Measurements from ENCODE around the gene CHRM4.

Gene CHRM4

DNA sequence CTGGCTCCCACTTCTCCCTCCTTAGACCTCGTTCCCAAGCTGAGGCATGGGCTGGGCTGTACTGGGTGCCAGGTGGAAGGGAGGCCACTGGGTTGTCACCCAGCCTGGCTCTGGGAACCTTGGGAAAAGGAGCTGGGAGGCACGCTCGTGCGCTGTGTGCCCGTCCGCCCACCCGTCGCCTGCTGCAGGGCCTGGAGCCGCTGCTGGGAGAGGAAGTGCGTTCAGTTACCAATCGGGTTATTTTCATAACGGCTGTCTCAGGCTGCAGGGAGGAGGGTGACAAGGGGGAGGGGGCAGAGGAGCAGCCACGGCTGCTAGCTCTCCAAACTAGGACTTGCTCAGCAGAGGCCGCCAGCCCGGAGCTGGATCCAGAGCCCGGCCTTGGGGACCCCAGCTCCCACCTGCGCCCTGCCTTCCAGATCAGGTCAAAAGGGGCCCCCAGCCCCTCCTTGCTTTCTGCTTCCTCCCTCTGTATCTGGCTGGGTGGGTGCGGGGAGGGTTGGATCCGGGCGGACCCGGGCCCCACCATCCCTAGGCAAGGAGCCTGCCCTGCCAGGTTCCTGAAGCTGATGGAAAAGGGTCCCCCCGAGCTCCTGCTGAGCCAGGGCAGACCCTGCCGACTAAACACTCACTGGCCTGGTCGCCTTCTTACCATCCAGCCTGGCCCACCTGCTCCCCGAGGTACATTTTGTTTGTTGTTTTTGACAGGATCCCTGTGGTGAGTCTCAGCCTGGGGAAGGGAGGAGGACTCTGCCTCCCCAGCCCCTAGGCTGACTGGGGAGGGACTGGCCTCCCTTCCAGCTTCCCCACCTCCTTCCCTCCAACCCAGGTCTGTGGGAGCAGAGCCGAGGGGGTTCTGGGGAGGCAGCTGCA is 30.1 kb downstream of the CHRM4 start:
- peak; percentile 100 for FAIRE-seq

DNA sequence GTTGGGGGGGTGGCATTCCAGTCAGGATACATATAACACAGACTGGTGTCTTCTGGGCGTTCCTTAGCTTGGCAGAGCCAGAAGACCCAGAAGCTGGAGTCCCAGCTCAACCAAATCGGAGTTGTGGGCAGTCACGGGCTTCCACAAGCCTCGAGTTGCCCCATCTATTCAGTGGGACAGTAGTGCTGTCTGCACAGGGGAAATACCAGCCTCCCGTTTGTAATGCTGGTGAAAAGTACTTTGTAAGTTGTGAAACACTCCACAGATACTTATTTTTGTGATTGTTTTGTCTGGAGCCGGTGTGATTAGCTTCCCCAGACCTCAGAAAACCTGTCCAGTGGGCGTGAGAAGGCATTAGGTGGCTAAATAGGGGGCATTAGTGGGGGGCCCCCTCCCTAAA is 30.7 kb downstream of the CHRM4 start:
- DNase-seq (ENCODE audit: insufficient read length) (no peak), FAIRE-seq (no peak)
- no peak for TF ChIP-seq POLR2A (IDR thresholded peaks at IDR 0.05; ENCODE audit: low read depth, low read length)
- no peak for TF ChIP-seq TAF1 (IDR thresholded peaks at IDR 0.05; ENCODE audit: borderline replicate concordance, low read depth, low read length)
- no peak for TF ChIP-seq POLR2AphosphoS5 (IDR thresholded peaks at IDR 0.05; ENCODE audit: low read depth, low read length)

More for the DNA sequence above, 30.1 kb downstream of the CHRM4 start:
- TF ChIP-seq POLR2AphosphoS5 (IDR thresholded peaks at IDR 0.05; ENCODE audit: low read depth, low read length) (peak; percentile 57; the same call in 1 of the 2 replicates), TAF1 (IDR thresholded peaks at IDR 0.05; ENCODE audit: borderline replicate concordance, low read depth, low read length) (peak; percentile 60; the same call in 1 of the 2 replicates), POLR2A (IDR thresholded peaks at IDR 0.05; ENCODE audit: low read depth, low read length) (peak; percentile 78)
- peak; percentile 97 for DNase-seq (ENCODE audit: insufficient read length)

DNA sequence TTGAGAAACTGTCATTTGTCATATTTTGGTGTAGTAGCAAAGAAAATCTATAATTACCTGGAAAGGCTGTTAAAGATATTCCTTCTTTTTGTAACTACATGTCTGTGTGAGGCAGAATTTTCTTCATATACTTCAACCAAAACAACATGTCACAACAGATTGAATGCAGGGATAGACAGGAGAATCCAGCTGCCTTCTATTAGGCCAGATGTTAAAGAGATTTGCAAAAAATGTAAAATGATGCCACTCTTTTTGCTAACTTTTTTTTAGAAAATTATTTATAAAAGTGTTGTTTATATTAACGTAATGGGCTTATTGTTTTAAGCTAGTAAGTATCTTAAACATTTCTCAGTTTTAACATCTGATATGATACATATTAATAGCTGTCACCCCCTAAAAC is 31.6 kb downstream of the CHRM4 start:
- DNase-seq (ENCODE audit: insufficient read length) (no peak), FAIRE-seq (no peak)
- TF ChIP-seq TAF1 (IDR thresholded peaks at IDR 0.05; ENCODE audit: borderline replicate concordance, low read depth, low read length) (no peak), POLR2AphosphoS5 (IDR thresholded peaks at IDR 0.05; ENCODE audit: low read depth, low read length) (no peak), POLR2A (IDR thresholded peaks at IDR 0.05; ENCODE audit: low read depth, low read length) (no peak)

DNA sequence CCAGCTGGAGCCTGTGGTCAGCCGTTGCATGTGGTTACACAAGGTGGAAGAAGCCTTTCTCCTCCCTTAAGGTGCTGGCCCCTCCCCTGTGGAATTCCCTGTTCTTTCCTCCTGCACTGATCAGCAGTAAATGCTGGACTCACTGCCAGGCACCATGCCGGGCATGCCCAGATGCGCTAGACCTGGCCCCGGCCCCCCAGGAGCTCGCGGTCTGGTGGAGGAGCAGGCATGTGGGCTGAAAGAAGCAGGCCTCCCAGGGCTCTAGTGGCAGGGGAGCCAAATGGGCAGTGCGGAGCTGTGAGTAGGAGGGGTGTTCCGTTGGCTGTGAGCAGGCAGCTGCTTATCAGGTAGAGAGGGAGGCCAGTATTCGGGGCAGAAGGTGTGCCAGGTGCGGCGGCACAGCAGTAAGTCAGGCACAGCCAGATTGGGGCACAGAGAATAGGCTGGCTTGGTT is 34.1 kb downstream of the CHRM4 start:
- no peak for DNase-seq (ENCODE audit: insufficient read length)
- TF ChIP-seq TAF1 (IDR thresholded peaks at IDR 0.05; ENCODE audit: borderline replicate concordance, low read depth, low read length) (no peak), POLR2AphosphoS5 (IDR thresholded peaks at IDR 0.05; ENCODE audit: low read depth, low read length) (no peak), POLR2A (IDR thresholded peaks at IDR 0.05; ENCODE audit: low read depth, low read length) (no peak)
- FAIRE-seq, result no peak

DNA sequence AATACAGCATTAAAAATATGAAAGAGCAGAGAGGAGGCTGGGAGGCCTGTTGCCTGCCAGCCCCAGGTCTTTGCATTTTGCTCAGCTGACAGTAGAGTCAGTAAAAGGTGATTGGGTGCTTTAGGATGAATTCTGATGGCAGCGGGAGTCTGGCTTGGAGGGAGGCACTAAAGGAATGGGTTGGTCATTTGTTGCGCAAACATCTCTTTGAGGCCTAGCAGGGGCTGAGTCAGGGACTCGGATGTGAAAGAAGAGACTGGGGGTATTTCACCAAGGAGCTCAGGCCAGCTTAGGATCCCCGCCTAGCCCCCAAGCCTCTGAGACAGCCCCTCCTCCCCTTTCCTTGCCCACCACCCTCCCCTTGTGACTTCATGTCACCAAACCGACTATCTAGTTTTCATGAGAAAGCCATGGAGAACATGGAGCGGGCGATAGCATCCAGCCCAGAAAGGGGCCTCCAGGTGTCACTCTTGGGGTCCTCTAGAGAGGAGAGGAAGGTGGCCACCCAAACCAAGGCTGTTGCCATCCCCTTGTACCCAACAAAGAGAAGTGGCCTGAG is 34.6 kb downstream of the CHRM4 start:
- no peak for TF ChIP-seq TAF1 (IDR thresholded peaks at IDR 0.05; ENCODE audit: borderline replicate concordance, low read depth, low read length)
- no peak for TF ChIP-seq POLR2AphosphoS5 (IDR thresholded peaks at IDR 0.05; ENCODE audit: low read depth, low read length)
- TF ChIP-seq POLR2A (IDR thresholded peaks at IDR 0.05; ENCODE audit: low read depth, low read length), result no peak
- FAIRE-seq (no peak), DNase-seq (ENCODE audit: insufficient read length) (no peak)

DNA sequence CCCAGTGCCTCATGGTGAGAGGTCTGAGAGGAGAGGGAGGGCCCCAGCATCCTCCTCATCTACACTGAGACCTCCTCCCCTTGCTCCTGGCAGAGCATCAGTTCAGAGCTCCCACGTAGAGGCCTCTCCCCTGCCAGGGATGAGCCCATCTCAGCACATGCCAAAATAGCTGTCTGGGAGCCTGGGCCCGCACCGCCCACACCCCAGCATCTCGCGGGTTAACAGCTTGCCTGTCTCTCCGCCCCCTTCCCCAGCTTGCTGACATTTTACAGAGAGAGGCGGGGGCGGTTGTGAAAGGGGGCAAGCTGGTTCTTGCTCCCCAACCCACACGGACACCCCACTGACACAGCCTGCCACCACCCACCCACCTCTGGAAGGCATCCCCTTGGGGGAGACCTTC is 37.9 kb downstream of the CHRM4 start:
- FAIRE-seq (no peak), DNase-seq (ENCODE audit: insufficient read length) (no peak)
- TF ChIP-seq POLR2AphosphoS5 (IDR thresholded peaks at IDR 0.05; ENCODE audit: low read depth, low read length) (no peak), POLR2A (IDR thresholded peaks at IDR 0.05; ENCODE audit: low read depth, low read length) (no peak), TAF1 (IDR thresholded peaks at IDR 0.05; ENCODE audit: borderline replicate concordance, low read depth, low read length) (no peak)

DNA sequence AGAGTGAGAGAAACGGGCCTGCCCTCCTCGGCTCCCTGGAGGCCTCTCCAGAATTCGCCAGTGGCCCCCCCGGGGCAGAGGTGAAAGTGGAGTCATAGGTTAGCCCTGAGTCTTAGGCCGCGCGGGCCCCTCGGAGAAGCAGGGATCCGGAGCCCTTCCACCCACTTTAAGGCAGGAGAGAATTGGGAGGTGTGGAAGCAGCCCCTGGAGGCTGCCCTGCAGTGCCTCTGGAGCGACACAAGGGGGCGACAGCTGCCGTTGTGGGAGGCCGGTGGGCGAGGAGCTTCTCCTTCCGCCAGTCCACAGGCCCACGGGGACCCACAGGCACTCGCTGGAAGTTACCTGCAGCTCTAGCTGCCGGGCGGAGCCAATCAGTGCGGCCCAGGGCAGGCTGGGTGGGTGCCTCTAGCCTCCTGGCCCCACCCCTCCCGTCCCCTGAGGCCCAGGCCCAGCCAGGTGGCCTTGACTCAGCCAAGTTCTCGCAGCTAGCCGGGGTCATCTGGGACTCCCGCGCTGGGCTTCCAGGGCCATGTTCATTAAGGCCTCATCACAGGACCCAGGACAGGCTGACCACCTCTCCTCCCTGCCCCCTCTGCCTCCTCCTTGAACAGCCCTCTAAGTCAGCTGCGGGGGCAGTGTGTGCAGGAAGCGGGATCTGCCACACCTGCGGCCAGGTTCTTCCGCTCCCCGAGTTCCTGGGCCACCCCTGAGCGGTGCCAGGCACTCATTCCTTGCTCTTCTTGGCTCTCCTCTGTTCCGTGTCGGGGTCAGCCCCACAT is 39.3 kb downstream of the CHRM4 start:
- peak; percentile 42 for FAIRE-seq
- peak; percentile 69 for DNase-seq (ENCODE audit: insufficient read length)
- TF ChIP-seq POLR2A (IDR thresholded peaks at IDR 0.05; ENCODE audit: low read depth, low read length) (no peak), TAF1 (IDR thresholded peaks at IDR 0.05; ENCODE audit: borderline replicate concordance, low read depth, low read length) (no peak), POLR2AphosphoS5 (IDR thresholded peaks at IDR 0.05; ENCODE audit: low read depth, low read length) (no peak)

DNA sequence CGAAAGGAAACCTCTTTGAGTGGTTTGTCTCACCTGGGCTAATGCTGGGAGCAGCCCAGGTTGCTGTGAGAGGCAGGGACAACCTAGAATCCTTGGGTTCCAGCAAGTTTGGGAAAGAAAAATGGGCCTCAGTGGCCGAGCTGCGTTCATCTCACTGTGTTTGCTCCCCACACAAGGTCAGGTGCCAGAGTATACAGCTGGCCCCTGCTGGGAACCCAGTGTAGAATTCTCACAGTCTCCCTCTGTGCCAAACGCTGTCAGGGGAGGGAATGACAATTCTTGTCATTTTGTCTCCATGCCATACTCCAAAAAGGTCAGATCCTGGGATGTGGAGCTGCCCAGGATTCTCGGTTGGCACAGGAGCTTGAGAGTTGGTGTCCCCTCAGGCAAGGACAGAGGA is 40.0 kb downstream of the CHRM4 start:
- no peak for FAIRE-seq
- no peak for TF ChIP-seq TAF1 (IDR thresholded peaks at IDR 0.05; ENCODE audit: borderline replicate concordance, low read depth, low read length)

DNA sequence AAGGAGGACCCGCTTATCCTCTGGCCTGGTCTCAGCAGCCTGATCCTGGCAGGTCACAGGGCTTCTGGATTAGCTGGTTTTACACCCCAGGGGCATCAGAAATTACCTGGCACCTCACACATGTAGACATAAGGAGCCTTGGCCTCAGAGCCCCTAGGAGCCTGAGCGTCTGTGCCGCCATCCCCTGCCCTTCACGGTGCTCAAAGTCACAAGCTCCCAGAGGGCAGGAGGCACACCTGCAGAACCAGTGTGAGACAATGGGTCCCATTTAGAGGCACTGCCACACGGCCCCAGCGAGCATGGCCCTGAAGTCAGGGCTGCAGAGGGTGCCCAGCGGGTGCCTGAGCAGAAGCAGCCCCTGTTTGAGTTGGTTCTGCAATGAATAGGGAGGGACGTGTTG is 40.4 kb downstream of the CHRM4 start:
- FAIRE-seq (no peak), DNase-seq (ENCODE audit: insufficient read length) (no peak)
- TF ChIP-seq POLR2AphosphoS5 (IDR thresholded peaks at IDR 0.05; ENCODE audit: low read depth, low read length) (no peak), POLR2A (IDR thresholded peaks at IDR 0.05; ENCODE audit: low read depth, low read length) (no peak), TAF1 (IDR thresholded peaks at IDR 0.05; ENCODE audit: borderline replicate concordance, low read depth, low read length) (no peak)

More for the DNA sequence above, 40.0 kb downstream of the CHRM4 start:
- no peak for DNase-seq (ENCODE audit: insufficient read length)

DNA sequence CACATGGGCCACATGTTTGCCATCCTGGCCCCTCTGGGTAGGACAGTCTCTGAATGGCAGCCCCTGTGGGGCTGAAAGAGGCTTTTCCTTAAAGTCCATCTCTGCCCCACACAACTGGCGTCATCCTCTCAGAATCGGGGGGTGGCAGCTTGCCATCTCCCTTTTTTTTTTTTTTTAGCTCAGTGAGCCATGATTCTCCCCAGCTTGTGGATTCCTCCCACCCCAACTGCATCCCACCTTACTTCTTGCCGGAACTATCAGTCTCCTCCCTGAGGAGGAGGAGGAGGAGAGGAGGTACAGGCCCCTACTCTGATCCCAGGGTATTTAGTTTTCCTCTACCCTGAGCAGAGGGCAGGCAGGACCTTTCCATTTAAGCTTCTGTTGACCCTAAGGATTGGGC is 40.9 kb downstream of the CHRM4 start:
- FAIRE-seq, result no peak
- TF ChIP-seq POLR2A (IDR thresholded peaks at IDR 0.05; ENCODE audit: low read depth, low read length), result no peak
- no peak for TF ChIP-seq POLR2AphosphoS5 (IDR thresholded peaks at IDR 0.05; ENCODE audit: low read depth, low read length)
- TF ChIP-seq TAF1 (IDR thresholded peaks at IDR 0.05; ENCODE audit: borderline replicate concordance, low read depth, low read length), result no peak
- no peak for DNase-seq (ENCODE audit: insufficient read length)

All from GM12892 (cell line).